ENCODE measurements around the gene CNTFR. TPM values are rescaled to one million over a fixed set of nuclear protein-coding genes. Genes with fewer than 3 reads are reported as not detected.

The CNTFR gene
- total RNA-seq, 4 donors from 2014 or later = 1.7 to 24.6 (median 15.6) TPM

DNA sequence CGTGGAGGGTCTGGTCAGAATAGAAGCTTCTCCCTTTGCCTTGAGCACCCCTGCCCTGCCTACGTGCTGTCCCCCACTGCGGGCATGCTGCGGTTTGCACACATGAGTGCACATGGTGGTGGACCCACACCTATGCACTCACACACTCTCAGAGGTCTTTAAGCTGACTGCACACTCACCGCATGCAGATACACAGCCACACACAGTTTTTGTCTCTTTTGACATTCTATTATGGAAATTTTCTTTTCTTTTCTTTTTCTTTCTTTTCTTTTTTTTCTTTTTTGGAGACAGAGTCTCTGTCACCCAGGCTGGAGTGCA lies 39.9 kb upstream of the CNTFR start:
- DNase-seq = no peak
- H3K27ac ChIP-seq = no peak overlapping the region
- peak overlapping the region in 3 of 4 donors; percentile 31 to 59 (median 55) for H3K4me3 ChIP-seq
- TF ChIP-seq CTCF (IDR thresholded peaks at IDR 0.05) (no peak), POLR2A (IDR thresholded peaks at IDR 0.05) (no peak)
- peaks cover 0 to 15% (median 7%) of the 10 kb centered on the region in 4 donors for H3K4me1 ChIP-seq
- peaks cover 0 to 47% of the 10 kb centered on the region in 2 donors for H3K27me3 ChIP-seq
- H3K9me3 ChIP-seq = no peaks in the 10 kb centered on the region
- H3K36me3 ChIP-seq = no peaks in the 10 kb centered on the region

DNA sequence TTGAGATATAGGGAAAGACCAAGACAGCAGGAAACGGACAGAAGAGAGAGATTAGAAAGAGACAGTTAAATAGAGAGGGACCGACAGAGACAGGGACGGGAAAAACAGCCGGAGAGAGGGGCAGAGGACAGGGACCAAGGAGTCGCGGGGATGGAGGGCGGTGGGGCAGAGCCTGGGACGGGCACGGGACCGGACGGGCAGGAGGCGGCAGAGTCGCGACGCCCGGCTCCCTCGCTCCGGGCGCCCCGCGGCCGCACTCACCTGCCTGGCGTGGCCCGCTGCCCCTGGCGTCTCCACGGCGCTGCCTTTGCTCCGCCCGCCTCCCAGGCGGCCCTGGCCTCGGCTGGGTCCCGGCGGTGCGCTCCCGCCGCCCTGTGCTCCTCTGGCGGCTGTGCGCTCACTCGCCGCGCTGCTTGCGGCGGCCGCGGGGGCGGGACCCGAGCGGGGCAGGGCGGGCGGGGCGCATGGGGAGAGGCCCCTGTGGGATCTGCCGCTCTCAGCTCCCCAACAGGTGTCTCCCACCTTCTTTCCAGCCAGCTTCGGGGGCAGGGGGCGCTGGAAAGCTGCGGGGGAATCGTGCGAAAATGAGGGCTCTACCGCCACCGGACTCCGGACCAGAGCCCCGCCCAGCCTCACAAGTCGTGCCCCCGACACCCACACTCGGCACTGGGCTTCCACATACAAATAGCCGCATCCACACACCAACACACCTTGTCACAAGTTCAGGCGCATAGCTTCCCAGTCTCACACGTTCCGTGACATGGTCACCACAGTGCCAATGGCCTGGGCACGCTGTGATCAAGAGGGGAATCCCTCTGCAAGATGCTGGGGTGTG lies 39.3 kb upstream of the CNTFR start, which contains the start of gene ARID3C:
ARID3C (minus strand) TSS at position 411 of the 835 bp plus-strand sequence. CDS start 1,052 bp downstream, outside the sequence.
- Histone ChIP-seq H3K36me3 (no peaks in the 10 kb centered on the region), H3K27me3 (peaks cover 0 to 52% of the 10 kb centered on the region in 2 donors), H3K4me3 (peak within 1 kb of the TSS; percentile 31 to 59 (median 54)), H3K27ac (no peak within 1 kb of the TSS), H3K9me3 (no peaks in the 10 kb centered on the region), H3K4me1 (peaks cover 0 to 15% (median 8%) of the 10 kb centered on the region in 4 donors)
- peak in 1 of 3 donors; percentile 74 for DNase-seq
- TF ChIP-seq POLR2A (IDR thresholded peaks at IDR 0.05) (no peak), CTCF (IDR thresholded peaks at IDR 0.05) (peak in 2 of 6 experiments; percentile 5 to 18)

DNA sequence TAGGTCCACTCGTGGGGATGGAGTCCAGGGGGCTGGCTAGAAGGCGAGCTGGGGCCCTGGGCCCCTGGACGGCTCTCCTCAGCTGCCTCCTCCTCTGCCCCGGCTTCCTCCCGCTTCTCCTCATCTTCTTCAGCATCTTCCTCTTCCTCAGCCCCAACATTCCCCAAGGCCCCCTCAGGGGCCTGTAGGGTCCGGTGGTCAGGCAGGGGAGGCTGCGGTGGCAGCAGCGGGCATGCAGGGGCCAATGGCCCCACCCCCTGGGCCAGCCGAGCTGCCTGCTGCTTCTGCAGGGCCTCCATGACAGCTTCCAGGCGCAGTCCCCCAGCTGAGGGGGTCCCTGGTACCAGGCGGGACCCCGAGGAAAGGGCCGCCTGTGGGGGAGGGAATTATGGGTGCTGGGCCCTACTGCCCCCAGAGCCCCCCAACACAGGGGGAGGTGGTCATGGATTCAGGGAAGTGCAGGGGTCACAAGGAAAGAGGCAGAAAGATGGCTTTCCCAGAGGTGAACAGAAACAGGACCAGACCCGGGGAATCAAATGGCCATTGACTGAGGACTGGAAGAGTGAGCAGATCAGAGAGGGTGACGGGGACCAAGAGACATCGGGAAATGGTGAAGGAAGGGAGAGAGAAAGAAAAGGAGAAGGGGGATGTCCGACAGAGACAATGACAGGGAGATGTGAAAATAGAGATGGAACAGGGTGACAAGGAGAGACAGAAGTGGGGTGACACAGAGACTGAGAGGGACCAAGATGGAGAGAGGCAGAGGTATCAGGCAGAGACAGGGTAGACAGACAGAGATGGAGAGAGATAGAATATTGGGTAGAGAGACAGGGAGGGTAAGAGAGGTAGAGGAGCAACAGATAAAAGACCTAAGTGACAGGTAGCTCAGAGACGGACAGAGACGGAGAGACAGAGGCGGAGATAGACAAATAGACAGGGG lies 38.5 kb upstream of the CNTFR start:
- DNase-seq = no peak
- no peaks in the 10 kb centered on the region for H3K9me3 ChIP-seq
- no peak for TF ChIP-seq CTCF (IDR thresholded peaks at IDR 0.05)
- no peak for TF ChIP-seq POLR2A (IDR thresholded peaks at IDR 0.05)
- no peaks in the 10 kb centered on the region for H3K36me3 ChIP-seq
- H3K4me3 ChIP-seq = peak overlapping the region; percentile 31 to 59 (median 54)
- no peak overlapping the region for H3K27ac ChIP-seq
- H3K4me1 ChIP-seq = peaks cover 0 to 18% (median 11%) of the 10 kb centered on the region in 4 donors
- H3K27me3 ChIP-seq = peaks cover 3 to 61% of the 10 kb centered on the region in 2 donors

GRCh38 chr9:34625186-34625486 lies 35.6 kb upstream of the CNTFR start:
- H3K4me3 ChIP-seq = no peak overlapping the region
- H3K36me3 ChIP-seq = no peaks in the 10 kb centered on the region
- no peak overlapping the region for H3K27ac ChIP-seq
- H3K27me3 ChIP-seq = peaks cover 3 to 61% of the 10 kb centered on the region in 2 donors
- DNase-seq = no peak
- peaks cover 0 to 18% (median 11%) of the 10 kb centered on the region in 4 donors for H3K4me1 ChIP-seq
- no peaks in the 10 kb centered on the region for H3K9me3 ChIP-seq
- TF ChIP-seq POLR2A (IDR thresholded peaks at IDR 0.05) = no peak
- TF ChIP-seq CTCF (IDR thresholded peaks at IDR 0.05) = no peak

DNA sequence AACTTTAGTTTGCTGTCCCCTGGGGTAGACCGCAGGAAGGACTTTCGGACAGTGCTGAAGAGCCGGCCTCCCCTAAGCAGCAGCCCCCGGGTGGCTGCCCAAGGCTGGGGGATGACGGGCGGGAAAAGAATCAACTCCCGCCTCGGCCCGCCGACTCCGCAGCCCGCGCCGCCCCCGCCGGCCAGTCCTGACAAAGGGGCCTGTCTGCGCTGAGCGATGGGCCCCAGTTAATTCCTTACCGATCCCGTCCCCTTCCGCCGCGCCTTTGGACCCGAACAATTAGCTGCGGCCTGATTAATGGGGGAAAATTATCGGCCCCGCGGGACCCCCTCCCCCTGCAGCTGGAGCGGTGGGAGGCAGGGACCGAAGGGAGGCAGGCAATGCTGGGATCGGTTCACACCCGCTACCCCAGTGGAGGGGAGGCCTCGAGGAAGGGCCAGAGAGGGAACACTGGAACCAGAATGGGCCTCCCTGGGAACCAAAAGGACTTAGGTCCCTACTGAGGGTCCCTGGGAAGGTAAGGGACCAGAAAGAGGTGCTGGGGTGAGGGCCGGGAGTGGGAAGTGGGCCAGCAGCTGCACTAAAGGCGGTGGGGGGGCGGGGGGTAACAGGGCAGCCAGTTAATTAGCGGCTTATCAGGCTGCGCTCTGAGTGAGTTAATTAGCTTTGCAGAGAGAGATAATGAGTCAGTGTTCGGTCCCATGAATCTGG lies 35.1 kb upstream of the CNTFR start:
- TF ChIP-seq CTCF (IDR thresholded peaks at IDR 0.05) (no peak), POLR2A (IDR thresholded peaks at IDR 0.05) (no peak)
- H3K27me3 ChIP-seq = peaks cover 3 to 59% of the 10 kb centered on the region in 2 donors
- DNase-seq = no peak
- no peak overlapping the region for H3K27ac ChIP-seq
- no peak overlapping the region for H3K4me3 ChIP-seq
- H3K36me3 ChIP-seq = no peaks in the 10 kb centered on the region
- H3K9me3 ChIP-seq = no peaks in the 10 kb centered on the region
- H3K4me1 ChIP-seq = peaks cover 0 to 21% (median 12%) of the 10 kb centered on the region in 4 donors

Measured in Peyer's patch (tissue), 4 donors.